KMS-11 (cell line): ENCODE measurements around the gene RELN.

Experiments
- H2AFZ ChIP-seq: fragments of 200-600 bp; sonication (generic); 2 replicates; pipeline ENCODE4 v1.6.1; 2016; ENCODE audit warnings: antibody characterized with exemption, mixed run types, low read depth
- H3K27ac ChIP-seq: fragments of 200-600 bp; sonication (generic); 2 replicates; pipeline ENCODE4 v1.6.1; 2016; ENCODE audit warnings: mild to moderate bottlenecking, mixed run types
- H3K27me3 ChIP-seq: fragments of 200-600 bp; sonication (generic); 2 replicates; pipeline ENCODE4 v1.6.1; 2017; ENCODE audit warnings: mild to moderate bottlenecking, low read depth, mixed run types, moderate library complexity; ENCODE audit not compliant: insufficient read depth
- H3K36me3 ChIP-seq: fragments of 200-600 bp; sonication (generic); 2 replicates; pipeline ENCODE4 v1.6.1; 2017; ENCODE audit warnings: mild to moderate bottlenecking, mixed run types; ENCODE audit not compliant: insufficient read depth
- H3K4me1 ChIP-seq: fragments of 200-600 bp; sonication (generic); 2 replicates; pipeline ENCODE4 v1.6.1; 2016; ENCODE audit warnings: mild to moderate bottlenecking, low read depth, mixed run types; ENCODE audit not compliant: poor library complexity, severe bottlenecking
- H3K4me2 ChIP-seq: fragments of 200-600 bp; sonication (generic); 2 replicates; pipeline ENCODE4 v1.7.0; 2016; ENCODE audit warnings: mild to moderate bottlenecking, mixed run types
- H3K4me3 ChIP-seq: fragments of 200-600 bp; sonication (generic); IDR thresholded peaks from 2 replicates; pipeline ENCODE4 v1.6.1; 2017; ENCODE audit warnings: low read depth, low read length, mixed read lengths; ENCODE audit not compliant: insufficient read depth
- H3K79me2 ChIP-seq: fragments of 200-600 bp; sonication (generic); 2 replicates; pipeline ENCODE4 v1.6.1; 2016; ENCODE audit warnings: low read depth, mixed run types; ENCODE audit not compliant: insufficient read depth
- H3K9ac ChIP-seq: fragments of 200-600 bp; sonication (generic); 2 replicates; pipeline ENCODE4 v1.6.1; 2016; ENCODE audit warnings: mild to moderate bottlenecking, mixed run types
- H4K20me1 ChIP-seq: fragments of 200-600 bp; sonication (generic); 2 replicates; pipeline ENCODE4 v1.6.1; 2016; ENCODE audit warnings: mild to moderate bottlenecking, mixed run types; ENCODE audit not compliant: insufficient read depth
- CTCF ChIP-seq: fragments of 200-600 bp; sonication (generic); conservative IDR thresholded peaks from 2 replicates; pipeline ENCODE4 v1.6.1; 2017; ENCODE audit warnings: low read depth, mild to moderate bottlenecking, antibody characterized with exemption, low read length, moderate library complexity, mixed read lengths

The RELN gene

GRCh38 chr7:103843689-103844480 lies 145.6 kb downstream of the RELN start:
- Histone ChIP-seq H3K27me3 (no peaks in the 10 kb centered on the region), H3K9ac (no peak overlapping the region), H3K36me3 (no peaks in the 10 kb centered on the region), H3K4me2 (no peak overlapping the region), H3K27ac (no peak overlapping the region), H3K4me1 (no peaks in the 10 kb centered on the region), H2AFZ (no peak overlapping the region), H3K4me3 (no peak overlapping the region), H4K20me1 (no peaks in the 10 kb centered on the region), H3K79me2 (no peaks in the 10 kb centered on the region)
- TF ChIP-seq CTCF, result no peak

- TF ChIP-seq CTCF, result no peak
- Histone ChIP-seq H3K36me3 (no peaks in the 10 kb centered on the region), H3K4me2 (no peak overlapping the region), H2AFZ (no peak overlapping the region), H3K27ac (no peak overlapping the region), H3K4me1 (no peaks in the 10 kb centered on the region), H3K4me3 (no peak overlapping the region), H3K27me3 (no peaks in the 10 kb centered on the region), H3K79me2 (no peaks in the 10 kb centered on the region), H3K9ac (no peak overlapping the region), H4K20me1 (no peaks in the 10 kb centered on the region)
Measured at GRCh38 chr7:103833401-103833800, 156.1 kb downstream of the RELN start.

DNA sequence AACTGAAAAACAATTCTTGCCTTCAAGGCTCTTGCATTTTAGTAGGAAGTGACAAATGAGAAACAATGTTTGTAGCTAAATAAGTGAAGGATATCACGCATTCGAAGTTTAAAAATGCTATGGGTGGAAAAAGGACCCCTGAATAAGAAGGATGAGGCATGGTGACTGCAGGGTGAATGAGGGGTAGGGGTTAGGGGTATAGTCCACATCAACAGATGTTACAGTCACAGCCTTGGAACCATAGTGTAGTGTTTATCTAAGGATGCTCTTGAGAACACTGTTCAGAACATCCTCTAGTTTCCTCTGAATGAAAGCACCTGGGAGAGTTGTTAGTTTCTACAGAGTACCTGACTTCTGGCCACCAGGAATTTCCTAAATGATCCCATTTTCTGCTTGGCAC lies 157.0 kb downstream of the RELN start:
- Histone ChIP-seq H3K4me1 (no peaks in the 10 kb centered on the region), H3K27ac (no peak overlapping the region), H3K36me3 (no peaks in the 10 kb centered on the region), H3K4me3 (no peak overlapping the region), H3K27me3 (no peaks in the 10 kb centered on the region), H2AFZ (no peak overlapping the region), H3K79me2 (no peaks in the 10 kb centered on the region), H4K20me1 (no peaks in the 10 kb centered on the region), H3K4me2 (no peak overlapping the region), H3K9ac (no peak overlapping the region)
- no peak for TF ChIP-seq CTCF

DNA sequence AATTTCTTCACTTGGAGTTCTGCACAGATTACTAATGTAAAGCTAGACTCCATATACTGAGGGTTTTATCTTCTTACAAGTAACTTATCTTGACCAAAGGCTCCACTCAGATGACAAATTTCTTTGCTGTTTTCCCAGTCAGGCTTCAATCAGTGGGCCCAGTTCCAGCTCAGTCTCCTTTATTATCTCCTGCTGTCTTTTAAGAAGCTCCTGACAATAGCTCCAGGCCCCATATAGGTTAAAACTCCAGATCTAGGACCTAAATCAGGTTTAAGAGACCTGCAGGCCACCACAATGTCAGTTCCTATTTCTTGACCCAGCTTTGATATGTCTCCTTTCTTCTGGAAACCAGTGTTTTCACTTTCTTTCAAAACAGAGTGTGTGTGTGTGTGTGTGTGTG lies 165.2 kb downstream of the RELN start:
- no peaks in the 10 kb centered on the region for H4K20me1 ChIP-seq
- no peak overlapping the region for H3K9ac ChIP-seq
- no peaks in the 10 kb centered on the region for H3K79me2 ChIP-seq
- TF ChIP-seq CTCF, result no peak
- no peak overlapping the region for H3K4me3 ChIP-seq
- H3K36me3 ChIP-seq, result no peaks in the 10 kb centered on the region
- H3K4me2 ChIP-seq, result no peak overlapping the region
- no peaks in the 10 kb centered on the region for H3K27me3 ChIP-seq
- H3K27ac ChIP-seq, result no peak overlapping the region
- H3K4me1 ChIP-seq, result no peaks in the 10 kb centered on the region
- no peak overlapping the region for H2AFZ ChIP-seq
